Naive thymus-derived CD4-positive, alpha-beta T cell (primary cell): ENCODE data around the gene SEMA4F. TPM values are rescaled to one million over a fixed set of nuclear protein-coding genes. Genes with fewer than 3 reads are reported as not detected.
A peak's percentile ranks its signal among the peaks of the same experiment; 100 is the strongest.

Experiments used
- ATAC-seq: fragments of 150-1000 bp; cut with Tn5 transposase; 2 replicates; pipeline ENCODE4 v1.10.0; 2021; ENCODE audit warnings: mild to moderate bottlenecking, moderate library complexity
- CTCF ChIA-PET: fragments of 350-600 bp; sonication (Branson Sonifier 250); formaldehyde crosslinking; loops from one replicate; lab custom pipeline; 2021; ENCODE audit warnings: antibody characterized with exemption; lab: Charles Lee
- POLR2A ChIA-PET: fragments of 350-600 bp; sonication (Branson Sonifier 250); formaldehyde crosslinking; loops from one replicate; lab custom pipeline; 2021; ENCODE audit warnings: antibody characterized with exemption, inconsistent platforms; lab: Charles Lee
- DNase-seq, 9 donors: peaks; one replicate each; pipeline versions ENCODE4 v3.0.0 to v3.0.0-alpha.2; 2020 to 2022; ENCODE audit warnings: mixed read lengths in 1 of 9
- H3K27ac ChIP-seq: one replicate; pipeline ENCODE4 v1.7.0; 2013; ENCODE audit warnings: mild to moderate bottlenecking, low read depth, low read length, moderate library complexity
- H3K27me3 ChIP-seq, 2 donors: one replicate each; pipeline ENCODE4 v1.7.0; 2013; ENCODE audit warnings: low read length in 2 of 2, mild to moderate bottlenecking in 2 of 2, moderate library complexity in 2 of 2; ENCODE audit not compliant: control insufficient read depth in 2 of 2, insufficient read depth in 2 of 2
- H3K36me3 ChIP-seq, 3 experiments: 1 replicate in 2 of 3; 2 replicates in 1 of 3; pipeline ENCODE4 v1.7.0; 2013; ENCODE audit warnings: low read length in 3 of 3, mild to moderate bottlenecking in 3 of 3, moderate library complexity in 1 of 3; ENCODE audit not compliant: insufficient read depth in 3 of 3, control insufficient read depth in 2 of 3
- H3K4me1 ChIP-seq, 2 donors: one replicate each; pipeline ENCODE4 v1.7.0; 2013; ENCODE audit warnings: low read length in 2 of 2, mild to moderate bottlenecking in 2 of 2, moderate library complexity in 1 of 2; ENCODE audit not compliant: control insufficient read depth in 2 of 2, insufficient read depth in 2 of 2
- H3K4me3 ChIP-seq: 2 replicates; pipeline ENCODE4 v1.7.0; 2013; ENCODE audit warnings: mild to moderate bottlenecking, low read length
- H3K9me3 ChIP-seq, 3 experiments: 1 replicate in 2 of 3; 2 replicates in 1 of 3; pipeline ENCODE4 v1.7.0; 2013; ENCODE audit warnings: low read length in 3 of 3; ENCODE audit not compliant: control insufficient read depth in 2 of 3
- H3K27ac Mint-ChIP-seq, 9 donors: one replicate each; pipeline ENCODE4 v1.8.0; 2020 to 2022; ENCODE audit warnings: mixed read lengths in 9 of 9, mild to moderate bottlenecking in 8 of 9, moderate library complexity in 5 of 9, inconsistent platforms in 2 of 9
- H3K27me3 Mint-ChIP-seq, 5 donors: one replicate each; pipeline ENCODE4 v1.8.0; 2021 to 2022; ENCODE audit warnings: mixed read lengths in 5 of 5, mild to moderate bottlenecking in 1 of 5
- H3K36me3 Mint-ChIP-seq, 5 donors: one replicate each; pipeline ENCODE4 v1.8.0; 2020 to 2022; ENCODE audit warnings: mixed read lengths in 5 of 5, mild to moderate bottlenecking in 3 of 5, inconsistent platforms in 1 of 5
- H3K4me1 Mint-ChIP-seq, 7 donors: one replicate each; pipeline ENCODE4 v1.8.0; 2020 to 2022; ENCODE audit warnings: mixed read lengths in 7 of 7, mild to moderate bottlenecking in 3 of 7, inconsistent platforms in 1 of 7
- H3K4me3 Mint-ChIP-seq, 10 donors: one replicate each; pipeline ENCODE4 v1.8.0; 2020 to 2022; ENCODE audit warnings: mild to moderate bottlenecking in 10 of 10, mixed read lengths in 10 of 10, moderate library complexity in 6 of 10, inconsistent platforms in 2 of 10
- H3K9me3 Mint-ChIP-seq, 11 donors: one replicate each; pipeline ENCODE4 v1.8.0; 2020 to 2022; ENCODE audit warnings: mixed read lengths in 11 of 11, mild to moderate bottlenecking in 4 of 11, inconsistent platforms in 1 of 11, moderate library complexity in 1 of 11
- intact Hi-C, 2 donors: fragments of 100-400 bp; cut with micrococcal nuclease; formaldehyde crosslinking; loops; one replicate each; pipeline ENCODE4 v1.15.1; 2023
- polyA plus RNA-seq, 2 donors: library from polyadenylated mRNA; unstranded; fragments of 300-500 nt; fragmentation: Illumina TruSeq; gene quantifications; one replicate each; pipeline ENCODE4 v1.2.3, GENCODE V29; 2021
- total RNA-seq, 6 experiments: library from RNA in 5 of 6; stranded (reverse) in 5 of 6; gene quantifications; 1 replicate in 5 of 6; 2 replicates in 1 of 6; pipeline ENCODE4 v1.2.3 and lab custom pipeline; 2021 to 2026

SEMA4F gene
- total and polyA plus RNA-seq, 7 experiments from 2014 or later, result 5.7 to 23.6 (median 8.6) TPM

DNA sequence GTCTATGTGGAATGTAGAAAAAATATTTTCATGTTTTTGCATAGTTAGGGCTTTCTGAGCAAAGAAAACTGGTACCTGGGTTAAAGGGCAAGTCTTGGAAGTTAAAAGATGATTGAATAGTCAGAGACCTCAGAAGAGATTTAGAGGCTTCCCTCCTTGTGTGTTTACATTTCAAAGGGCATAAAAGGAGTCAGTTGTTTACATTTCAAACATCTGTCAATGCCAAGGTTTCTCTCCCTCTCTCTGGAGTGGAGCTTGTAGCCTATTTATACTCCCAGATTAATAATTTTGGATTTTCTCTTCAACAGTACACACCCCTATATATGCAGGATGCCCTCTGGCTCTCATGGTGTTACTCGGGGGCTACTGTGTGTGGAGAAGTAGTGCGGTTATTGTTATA is 14.5 kb upstream of the SEMA4F start:
- POLR2A ChIA-PET, result no interaction called here
- Histone ChIP-seq H3K27me3 (peaks cover 0 to 3% of the 10 kb centered on the region in 2 donors), H3K4me3 (no peak overlapping the region), H3K4me1 (no peaks in the 10 kb centered on the region), H3K36me3 (no peaks in the 10 kb centered on the region), H3K27ac (no peak overlapping the region), H3K9me3 (no peaks in the 10 kb centered on the region)
- Mint-ChIP-seq H3K27me3 (peaks cover 10 to 65% (median 18%) of the 10 kb centered on the region in 5 donors), H3K9me3 (peaks cover 0 to 3% (median 0%) of the 10 kb centered on the region in 11 donors), H3K4me3 (no peak overlapping the region), H3K27ac (no peak overlapping the region), H3K36me3 (no peaks in the 10 kb centered on the region), H3K4me1 (no peaks in the 10 kb centered on the region)
- no peak for ATAC-seq
- intact Hi-C loops, result no loop called here
- CTCF ChIA-PET, result no interaction called here
- DNase-seq, result no peak

DNA sequence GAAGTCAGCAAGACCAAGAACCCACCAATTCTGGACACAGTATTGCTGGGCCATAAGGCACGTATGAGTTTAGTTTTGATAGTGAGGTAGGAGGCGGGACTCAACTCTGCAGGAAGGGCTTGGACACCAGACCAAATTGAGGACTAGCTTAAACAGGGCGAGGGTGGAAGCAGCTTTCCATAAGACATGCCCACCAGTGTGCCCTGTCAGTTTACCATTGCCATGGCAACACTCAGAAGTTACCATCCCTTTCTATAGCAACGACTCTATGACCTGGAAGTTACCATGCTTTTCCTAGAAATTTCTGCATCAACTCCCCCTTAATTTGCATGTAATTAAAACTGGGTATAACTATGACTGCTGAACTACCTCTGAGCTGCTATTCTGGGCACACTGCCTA is 8.7 kb upstream of the SEMA4F start:
- ChIA-PET POLR2A (no interaction called here), CTCF (no interaction called here)
- Histone ChIP-seq H3K4me1 (no peaks in the 10 kb centered on the region), H3K4me3 (no peak overlapping the region), H3K36me3 (no peaks in the 10 kb centered on the region), H3K9me3 (no peaks in the 10 kb centered on the region), H3K27me3 (peaks cover 0 to 9% of the 10 kb centered on the region in 2 donors), H3K27ac (no peak overlapping the region)
- Mint-ChIP-seq H3K27me3 (peaks cover 29 to 51% (median 41%) of the 10 kb centered on the region in 5 donors), H3K4me3 (no peak overlapping the region), H3K4me1 (peaks cover 3 to 7% (median 4%) of the 10 kb centered on the region in 7 donors), H3K36me3 (peaks cover 0 to 6% (median 4%) of the 10 kb centered on the region in 5 donors), H3K9me3 (peaks cover 0 to 9% (median 0%) of the 10 kb centered on the region in 11 donors), H3K27ac (no peak overlapping the region)
- no peak for ATAC-seq
- no peak for DNase-seq
- intact Hi-C loops, result no loop called here

DNA sequence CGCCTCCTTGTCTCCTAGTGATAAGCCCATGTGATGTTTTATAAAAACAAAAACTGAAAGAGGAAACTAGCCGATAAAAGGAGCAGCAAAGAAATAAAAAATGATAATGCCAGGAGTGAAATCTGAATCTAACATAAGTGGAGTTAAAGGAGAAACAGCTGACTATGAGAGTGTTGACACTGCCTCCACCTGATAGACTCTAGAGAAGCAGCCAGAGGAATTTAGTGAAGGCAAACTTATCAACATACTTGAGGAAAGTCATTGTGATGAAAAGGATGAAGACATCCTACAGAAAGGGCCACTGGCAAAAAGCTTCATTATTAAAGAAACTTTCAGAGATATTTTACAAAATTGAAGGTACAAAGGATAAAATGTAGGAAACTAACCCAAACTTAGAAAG is 7.8 kb upstream of the SEMA4F start:
- Histone ChIP-seq H3K4me3 (no peak overlapping the region), H3K27me3 (peaks cover 0 to 6% of the 10 kb centered on the region in 2 donors), H3K9me3 (no peaks in the 10 kb centered on the region), H3K27ac (no peak overlapping the region), H3K36me3 (no peaks in the 10 kb centered on the region), H3K4me1 (no peaks in the 10 kb centered on the region)
- no peak overlapping the region for H3K4me3 Mint-ChIP-seq
- CTCF ChIA-PET, result no interaction called here
- POLR2A ChIA-PET, result interaction anchor here (0.7 kb wide), 2 partner anchors 8 to 278 kb away, joined by 3 read pairs; no protein-coding TSS in a partner anchor
- peaks cover 3 to 7% (median 4%) of the 10 kb centered on the region in 7 donors for H3K4me1 Mint-ChIP-seq
- H3K27me3 Mint-ChIP-seq, result peaks cover 24 to 46% (median 34%) of the 10 kb centered on the region in 5 donors
- intact Hi-C loops, result no loop called here
- peaks cover 0 to 9% (median 0%) of the 10 kb centered on the region in 11 donors for H3K9me3 Mint-ChIP-seq
- ATAC-seq, result no peak
- peaks cover 0 to 6% (median 4%) of the 10 kb centered on the region in 5 donors for H3K36me3 Mint-ChIP-seq
- H3K27ac Mint-ChIP-seq, result peak overlapping the region in 1 of 9 donors; percentile 7
- DNase-seq, result no peak

DNA sequence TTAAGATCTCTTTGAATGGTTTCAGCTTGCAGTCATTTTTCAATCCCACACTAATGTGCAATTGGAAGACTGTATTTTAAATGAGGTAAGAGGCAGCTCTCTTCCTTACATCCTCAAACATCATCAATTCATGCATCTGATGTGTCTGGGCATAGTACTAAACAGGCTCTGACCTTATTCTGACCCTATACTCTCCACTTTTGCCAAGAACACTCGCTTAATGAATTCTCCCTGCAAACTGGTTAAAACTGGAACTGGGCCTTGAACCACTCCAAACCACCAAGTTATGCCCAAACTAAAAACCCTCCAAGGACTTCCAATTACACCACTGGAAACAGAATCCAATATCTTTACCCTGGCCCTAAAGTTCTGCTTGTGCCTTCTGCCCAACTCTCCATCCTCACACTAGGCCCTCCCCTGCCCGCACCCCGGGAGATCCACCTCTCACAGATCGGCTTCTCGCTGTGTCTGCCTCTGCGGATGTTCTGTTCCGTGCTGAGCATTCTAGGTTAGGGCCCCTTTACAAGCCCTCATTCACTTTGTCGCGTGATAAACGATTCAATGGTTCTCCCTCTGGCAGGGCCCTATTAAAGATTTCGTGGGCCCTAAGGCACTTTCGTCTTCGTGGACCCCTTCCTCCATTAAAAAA is 7.1 kb upstream of the SEMA4F start:
- Histone ChIP-seq H3K9me3 (no peaks in the 10 kb centered on the region), H3K4me3 (no peak overlapping the region), H3K27ac (no peak overlapping the region), H3K4me1 (no peaks in the 10 kb centered on the region), H3K27me3 (peaks cover 0 to 6% of the 10 kb centered on the region in 2 donors), H3K36me3 (no peaks in the 10 kb centered on the region)
- intact Hi-C loops, result no loop called here
- no peak for DNase-seq
- ChIA-PET POLR2A (no interaction called here), CTCF (no interaction called here)
- Mint-ChIP-seq H3K4me3 (no peak overlapping the region), H3K4me1 (peaks cover 3 to 7% (median 4%) of the 10 kb centered on the region in 7 donors), H3K27me3 (peaks cover 24 to 44% (median 32%) of the 10 kb centered on the region in 5 donors), H3K36me3 (peaks cover 0 to 6% (median 4%) of the 10 kb centered on the region in 5 donors), H3K9me3 (peaks cover 0 to 9% (median 0%) of the 10 kb centered on the region in 11 donors), H3K27ac (no peak overlapping the region)
- no peak for ATAC-seq

DNA sequence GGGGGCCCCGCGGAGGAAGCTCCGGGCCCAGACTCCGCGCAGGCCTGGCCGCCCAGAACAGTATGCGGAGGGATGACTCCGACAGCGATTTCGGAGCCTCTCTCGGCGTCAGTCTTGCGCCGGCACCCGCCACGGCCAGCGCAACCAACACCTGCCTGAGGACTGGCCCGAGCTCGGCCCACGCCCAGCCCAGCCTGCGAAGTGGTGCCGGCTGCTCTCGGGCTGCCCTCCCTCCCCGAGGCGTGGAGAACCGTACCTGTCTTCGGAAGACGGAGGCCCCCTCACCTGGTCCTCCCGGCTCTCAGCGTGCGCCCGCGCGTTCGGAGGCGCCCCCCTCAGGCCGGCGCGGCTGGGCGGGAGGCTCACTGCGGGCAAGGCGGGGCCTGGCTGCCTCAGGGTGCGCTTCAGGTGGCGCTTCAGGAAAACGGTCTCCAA is 6.0 kb upstream of the SEMA4F start, which contains the start of gene M1AP:
M1AP (minus strand) TSS at position 322 of the 435 bp plus-strand sequence. CDS start 8,055 bp downstream, outside the sequence.
- ChIA-PET CTCF (no interaction called here), POLR2A (interaction anchor here (1.1 kb wide), 1 partner anchor 184 kb away, joined by 4 read pairs; no protein-coding TSS in a partner anchor)
- Mint-ChIP-seq H3K36me3 (peaks cover 0 to 6% (median 4%) of the 10 kb centered on the region in 5 donors), H3K27me3 (peaks cover 24 to 48% (median 32%) of the 10 kb centered on the region in 5 donors), H3K4me3 (peak within 1 kb of the TSS in 8 of 10 donors; percentile 12 to 62 (median 47)), H3K9me3 (peaks cover 0 to 9% (median 0%) of the 10 kb centered on the region in 11 donors), H3K4me1 (peaks cover 6 to 11% (median 10%) of the 10 kb centered on the region in 7 donors), H3K27ac (no peak within 1 kb of the TSS)
- Histone ChIP-seq H3K4me3 (no peak within 1 kb of the TSS), H3K27ac (no peak within 1 kb of the TSS), H3K27me3 (peaks cover 0 to 6% of the 10 kb centered on the region in 2 donors), H3K4me1 (no peaks in the 10 kb centered on the region), H3K36me3 (no peaks in the 10 kb centered on the region), H3K9me3 (no peaks in the 10 kb centered on the region)
- peak; percentile 36 for ATAC-seq
- intact Hi-C loops, result no loop called here
- peak in 2 of 9 donors; percentile 6 to 8 for DNase-seq

DNA sequence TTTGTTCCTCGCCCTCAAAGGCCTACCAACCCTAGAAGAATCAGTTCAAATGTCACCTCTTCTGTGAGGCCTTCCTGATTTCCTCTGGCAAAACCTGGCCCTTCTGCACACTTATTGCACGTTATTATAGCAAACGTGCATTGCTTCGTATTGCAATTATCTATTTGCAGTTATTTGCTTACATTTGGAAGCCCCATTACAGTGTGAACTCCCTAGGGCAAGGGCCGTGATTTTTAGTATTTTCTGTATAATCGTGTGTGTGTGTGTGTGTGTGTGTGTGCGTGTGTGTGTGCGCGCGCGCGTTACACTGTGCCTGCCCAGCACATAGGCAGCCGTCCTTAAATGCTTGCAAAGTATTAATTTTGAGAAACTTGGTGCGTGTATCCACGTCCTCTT is 460 bp upstream of the SEMA4F start:
- peaks cover 16 to 35% (median 25%) of the 10 kb centered on the region in 7 donors for H3K4me1 Mint-ChIP-seq
- CTCF ChIA-PET, result interaction anchor here (0.9 to 1.6 kb wide), 3 partner anchors 62 to 235 kb away, joined by 3 to 6 read pairs (median 4); no protein-coding TSS in a partner anchor

More for the DNA sequence above, 460 bp upstream of the SEMA4F start:
- H3K27ac Mint-ChIP-seq, result peak overlapping the region in 8 of 9 donors; percentile 59 to 96 (median 85)
- Histone ChIP-seq H3K36me3 (peaks cover 0 to 15% (median 0%) of the 10 kb centered on the region in 3 experiments), H3K9me3 (no peaks in the 10 kb centered on the region), H3K27ac (peak overlapping the region; percentile 75), H3K4me1 (peaks cover 6 to 8% of the 10 kb centered on the region in 2 donors), H3K4me3 (peak overlapping the region; percentile 86), H3K27me3 (no peaks in the 10 kb centered on the region)
- intact Hi-C loops, result loop anchor here (5.0 to 10.0 kb wide), 8 partner anchors 101 to 1581 kb away; partner anchors contain the start of genes INO80B (in 2 of the 2), WBP1 (in 2 of the 2), CCT7 (in 1 of the 2) and DOK1 (in 1 of the 2)
- POLR2A ChIA-PET, result interaction anchor here (0.6 kb wide), 2 partner anchors 47 to 345 kb away, joined by 3 read pairs; no protein-coding TSS in a partner anchor
- peaks cover 9 to 28% (median 11%) of the 10 kb centered on the region in 5 donors for H3K27me3 Mint-ChIP-seq
- H3K9me3 Mint-ChIP-seq, result peaks cover 0 to 6% (median 0%) of the 10 kb centered on the region in 11 donors
- peak; percentile 56 for ATAC-seq
- peaks cover 2 to 14% (median 6%) of the 10 kb centered on the region in 5 donors for H3K36me3 Mint-ChIP-seq
- no peak for DNase-seq
- peak overlapping the region; percentile 82 to 97 (median 90) for H3K4me3 Mint-ChIP-seq
